Measurements from ENCODE around the gene AFF4. TPM values are rescaled to one million over a fixed set of nuclear protein-coding genes. Genes with fewer than 3 reads are reported as not detected.

The AFF4 gene
- total and polyA plus RNA-seq, 10 of the 15 experiments (the other 5 are each of a cell fraction or from before 2014, with no cell fraction given), result 1.1 to 20.2 (median 10.4) TPM

- Histone ChIP-seq H2AFZ (ENCODE audit: control insufficient read depth, low read depth, low read length) (no peak overlapping the region), H3K9me3 (replicated peaks; ENCODE audit: control insufficient read depth, insufficient read depth, low read length) (no peaks in the 10 kb centered on the region; the same call in 2 of the 3 replicates), H3K27me3 (replicated peaks in 1 of 2; ENCODE audit: control insufficient read depth in 2 of 2, insufficient read depth in 2 of 2, low read length in 1 of 2) (no peaks in the 10 kb centered on the region), H3K9ac (ENCODE audit: control insufficient read depth, insufficient read depth, low read length) (no peak overlapping the region), H3K79me2 (ENCODE audit: control insufficient read depth, insufficient read depth, low read length) (peaks cover 53% of the 10 kb centered on the region), H3K4me1 (ENCODE audit: control insufficient read depth, insufficient read depth, low read length) (no peaks in the 10 kb centered on the region), H3K4me2 (ENCODE audit: control insufficient read depth, insufficient read depth) (no peak overlapping the region), H3K27ac (ENCODE audit: control insufficient read depth, insufficient read depth) (no peak overlapping the region), H3K36me3 (ENCODE audit: control insufficient read depth in 2 of 2, insufficient read depth in 2 of 2, low read length in 1 of 2) (peaks cover 4 to 9% of the 10 kb centered on the region in 2 experiments; a peak in 2 of 4 replicates), H3K4me3 (no peak overlapping the region), H4K20me1 (ENCODE audit: control insufficient read depth, insufficient read depth) (no peaks in the 10 kb centered on the region; the same call in 1 of the 2 replicates)
- in situ Hi-C loops (cut with MboI), result no loop called here
- BruUV-seq (replicated peaks), result no TSS peak
- FAIRE-seq, result no peak
- intact Hi-C loops (cut with micrococcal nuclease; ENCODE audit: unreplicated experiment), result no loop called here
- ChIA-PET POLR2A (no interaction called here), SMC1A (ENCODE audit: uncharacterized antibody, unreplicated experiment) (no interaction called here), CTCF (interaction anchor here (0.5 kb wide), 1 partner anchor 67 kb away, joined by 3 read pairs; no protein-coding TSS in a partner anchor), RAD21 (ENCODE audit: unreplicated experiment) (no interaction called here)
- WGBS (ENCODE audit: insufficient coverage, insufficient replicate concordance, low lambda C conversion rate, missing lambda C conversion rate), result 69% methylated on average over 6 of the region's 6 CpGs
- ATAC-seq, result no peak
- TF ChIP-seq MXI1 (IDR thresholded peaks at IDR 0.05; ENCODE audit: low read depth, low read length), result no peak
- TF ChIP-seq, protein P1, sequence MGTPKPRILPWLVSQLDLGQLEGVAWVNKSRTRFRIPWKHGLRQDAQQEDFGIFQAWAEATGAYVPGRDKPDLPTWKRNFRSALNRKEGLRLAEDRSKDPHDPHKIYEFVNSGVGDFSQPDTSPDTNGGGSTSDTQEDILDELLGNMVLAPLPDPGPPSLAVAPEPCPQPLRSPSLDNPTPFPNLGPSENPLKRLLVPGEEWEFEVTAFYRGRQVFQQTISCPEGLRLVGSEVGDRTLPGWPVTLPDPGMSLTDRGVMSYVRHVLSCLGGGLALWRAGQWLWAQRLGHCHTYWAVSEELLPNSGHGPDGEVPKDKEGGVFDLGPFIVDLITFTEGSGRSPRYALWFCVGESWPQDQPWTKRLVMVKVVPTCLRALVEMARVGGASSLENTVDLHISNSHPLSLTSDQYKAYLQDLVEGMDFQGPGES (IDR thresholded peaks at IDR 0.05), result no peak
- no peak for TF ChIP-seq GATAD2B (conservative IDR thresholded peaks at IDR 0.05; ENCODE audit: low read depth)
- no peak for TF ChIP-seq TCF12 (IDR thresholded peaks at IDR 0.05; ENCODE audit: low read depth, low read length)
- no peak for TF ChIP-seq SREBF2 (IDR thresholded peaks at IDR 0.05; ENCODE audit: low read length)
- TF ChIP-seq NBN (IDR thresholded peaks at IDR 0.05), result no peak
- TF ChIP-seq NR2C2 (IDR thresholded peaks at IDR 0.05; ENCODE audit: borderline replicate concordance, control insufficient read depth, insufficient read length, low read depth), result no peak
- TF ChIP-seq STAT3 (IDR thresholded peaks at IDR 0.05; ENCODE audit: low read depth, low read length), result no peak
- TF ChIP-seq YY1 (IDR thresholded peaks at IDR 0.05; ENCODE audit: low read depth, low read length), result no peak
- no peak for TF ChIP-seq NR2F1 (conservative IDR thresholded peaks at IDR 0.05)
- no peak for DNase-seq (ENCODE audit: low read depth, low spot score)
Observed at GRCh38 chr5:132953710-132954109, 9.7 kb downstream of the AFF4 start.
